ENCODE results near the gene CRB2. TPM values are rescaled to one million over a fixed set of nuclear protein-coding genes. Genes with fewer than 3 reads are reported as not detected.

The CRB2 gene
- total RNA-seq, 1 donor from 2014 or later: not detected

DNA sequence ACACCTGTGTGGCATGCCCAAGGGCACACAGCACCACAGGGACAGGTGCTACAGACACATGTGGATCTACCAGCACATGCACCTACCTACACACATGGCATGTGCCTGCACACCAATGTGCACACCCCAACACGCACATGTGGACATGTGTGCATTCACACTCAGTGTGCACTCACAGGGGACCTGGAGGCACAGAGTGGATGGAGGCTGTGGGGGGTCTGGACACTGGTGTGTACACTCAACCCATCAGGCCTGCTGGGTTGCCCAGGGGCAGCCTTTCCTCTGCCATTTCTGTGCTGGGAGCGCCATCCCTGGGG is 1.7 kb downstream of the CRB2 start:
- H3K9me3 ChIP-seq: no peaks in the 10 kb centered on the region
- H3K4me3 ChIP-seq: no peak overlapping the region
- H3K36me3 ChIP-seq: no peaks in the 10 kb centered on the region
- DNase-seq (ENCODE audit: extremely low spot score in 2 of 2): no peak
- TF ChIP-seq POLR2A (IDR thresholded peaks at IDR 0.05) (no peak), CTCF (IDR thresholded peaks at IDR 0.05) (no peak), POLR2AphosphoS5 (IDR thresholded peaks at IDR 0.05; ENCODE audit: insufficient read depth in 1 of 2, low read depth in 1 of 2) (no peak)
- H3K27me3 ChIP-seq: no peaks in the 10 kb centered on the region
- intact Hi-C loops (cut with DNase I): no loop called here
- no peaks in the 10 kb centered on the region for H3K4me1 ChIP-seq
- H3K27ac ChIP-seq: no peak overlapping the region

DNA sequence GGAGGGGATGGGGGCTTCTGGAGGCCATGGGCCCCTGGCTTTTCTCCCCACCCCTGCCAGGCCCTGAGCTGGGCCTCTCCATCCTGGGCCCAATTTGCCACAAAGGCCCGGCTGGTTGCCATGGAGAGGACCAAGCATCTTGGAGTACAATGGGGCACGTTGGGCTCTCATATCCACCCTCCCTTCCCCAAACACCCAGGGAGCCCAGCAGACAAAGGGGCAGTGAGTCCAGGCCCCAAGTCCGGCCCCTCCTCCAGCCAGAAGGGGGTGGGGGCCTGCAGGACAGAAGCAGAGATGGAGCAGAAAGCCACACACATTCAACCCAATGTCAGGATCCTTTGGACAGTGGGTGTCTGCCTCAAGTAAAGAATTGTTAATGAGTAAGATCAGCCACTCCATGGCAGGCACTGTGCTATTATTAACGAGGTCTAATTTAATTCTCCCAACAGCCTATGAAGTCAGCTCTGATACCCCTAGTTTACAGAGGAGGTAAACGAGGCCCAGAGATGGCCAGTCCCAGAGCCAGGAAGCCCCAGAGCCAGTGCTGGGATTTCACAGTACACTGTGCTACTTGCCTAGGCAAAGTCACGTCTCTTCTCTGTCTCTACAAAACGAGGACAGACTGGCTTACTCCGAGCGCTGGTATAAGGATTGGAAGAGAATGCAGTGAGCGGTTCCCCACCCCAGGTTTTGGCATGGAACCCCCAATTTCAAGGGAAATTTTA is 2.3 kb downstream of the CRB2 start:
- Histone ChIP-seq H3K9me3 (no peaks in the 10 kb centered on the region), H3K27me3 (no peaks in the 10 kb centered on the region), H3K27ac (no peak overlapping the region), H3K4me3 (no peak overlapping the region), H3K4me1 (no peaks in the 10 kb centered on the region), H3K36me3 (no peaks in the 10 kb centered on the region)
- intact Hi-C loops (cut with DNase I): no loop called here
- TF ChIP-seq POLR2A (IDR thresholded peaks at IDR 0.05) (no peak), CTCF (IDR thresholded peaks at IDR 0.05) (no peak), POLR2AphosphoS5 (IDR thresholded peaks at IDR 0.05; ENCODE audit: insufficient read depth in 1 of 2, low read depth in 1 of 2) (no peak)
- DNase-seq (ENCODE audit: extremely low spot score in 2 of 2): no peak

GRCh38 chr9:123359106-123359505 is 3.1 kb downstream of the CRB2 start:
- TF ChIP-seq POLR2A (IDR thresholded peaks at IDR 0.05) (no peak), CTCF (IDR thresholded peaks at IDR 0.05) (no peak), POLR2AphosphoS5 (IDR thresholded peaks at IDR 0.05; ENCODE audit: insufficient read depth in 1 of 2, low read depth in 1 of 2) (no peak)
- H3K27me3 ChIP-seq: no peaks in the 10 kb centered on the region
- no peaks in the 10 kb centered on the region for H3K36me3 ChIP-seq
- intact Hi-C loops (cut with DNase I): no loop called here
- no peaks in the 10 kb centered on the region for H3K9me3 ChIP-seq
- no peaks in the 10 kb centered on the region for H3K4me1 ChIP-seq
- H3K4me3 ChIP-seq: no peak overlapping the region
- H3K27ac ChIP-seq: no peak overlapping the region
- DNase-seq (ENCODE audit: extremely low spot score in 2 of 2): no peak

- no peak for TF ChIP-seq POLR2A (IDR thresholded peaks at IDR 0.05)
- no peak for TF ChIP-seq CTCF (IDR thresholded peaks at IDR 0.05)
- no peak for TF ChIP-seq POLR2AphosphoS5 (IDR thresholded peaks at IDR 0.05; ENCODE audit: insufficient read depth in 1 of 2, low read depth in 1 of 2)
- no peaks in the 10 kb centered on the region for H3K9me3 ChIP-seq
- intact Hi-C loops (cut with DNase I): no loop called here
Observed at GRCh38 chr9:123359546-123359945, 3.5 kb downstream of the CRB2 start.

DNA sequence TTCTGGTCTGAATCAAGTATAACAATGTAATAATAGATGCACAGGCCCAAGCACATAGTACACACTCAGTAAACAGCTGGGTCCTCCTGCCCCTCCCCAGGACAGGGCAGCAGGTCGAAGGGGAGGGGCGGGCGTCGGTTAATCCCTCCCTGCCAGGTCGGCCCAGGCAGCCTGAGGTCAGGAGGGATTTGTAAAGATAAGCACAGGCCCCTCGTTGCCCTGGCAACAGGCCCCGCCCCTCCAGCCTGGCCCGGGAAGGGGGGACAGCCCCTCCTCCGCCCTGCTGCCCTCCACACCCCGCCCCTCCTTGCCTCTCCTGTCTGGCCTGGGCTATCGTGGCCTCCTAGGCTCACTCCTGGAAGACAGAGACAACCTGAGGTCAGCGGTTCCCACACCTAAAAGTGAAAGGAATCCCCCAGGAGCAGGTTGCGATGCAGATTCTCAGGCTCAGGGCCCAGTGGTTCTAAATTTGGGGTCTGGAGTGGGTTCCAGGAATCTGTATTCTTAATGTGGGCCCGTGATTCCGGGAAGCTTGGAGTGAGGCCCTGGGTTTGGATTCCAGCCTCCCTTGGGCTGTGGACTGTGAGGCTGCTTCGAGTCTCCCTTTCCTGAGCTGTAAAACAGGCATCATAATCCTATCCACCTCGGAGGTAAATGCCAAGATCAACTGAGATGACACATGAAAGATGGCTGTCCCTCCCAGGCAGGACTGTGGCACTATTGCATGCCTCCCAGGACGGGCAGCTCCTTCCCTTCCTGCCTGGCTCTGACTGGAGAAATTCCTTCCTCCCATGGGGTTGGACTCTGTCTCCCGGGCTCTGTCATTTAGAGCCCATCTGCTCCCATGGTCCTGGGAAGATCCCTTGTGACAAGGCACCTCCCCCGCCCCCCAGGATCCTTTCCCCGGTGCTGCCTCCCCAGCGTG is 4.4 kb downstream of the CRB2 start:
- Histone ChIP-seq H3K27me3 (no peaks in the 10 kb centered on the region), H3K9me3 (no peaks in the 10 kb centered on the region), H3K4me3 (no peak overlapping the region), H3K4me1 (no peaks in the 10 kb centered on the region), H3K27ac (no peak overlapping the region), H3K36me3 (no peaks in the 10 kb centered on the region)
- TF ChIP-seq CTCF (IDR thresholded peaks at IDR 0.05) (no peak), POLR2A (IDR thresholded peaks at IDR 0.05) (no peak), POLR2AphosphoS5 (IDR thresholded peaks at IDR 0.05; ENCODE audit: insufficient read depth in 1 of 2, low read depth in 1 of 2) (no peak)
- intact Hi-C loops (cut with DNase I): no loop called here
- DNase-seq (ENCODE audit: extremely low spot score in 2 of 2): no peak

More at GRCh38 chr9:123359546-123359945, 3.5 kb downstream of the CRB2 start:
- Histone ChIP-seq H3K36me3 (no peaks in the 10 kb centered on the region), H3K4me1 (no peaks in the 10 kb centered on the region), H3K27ac (no peak overlapping the region), H3K4me3 (no peak overlapping the region), H3K27me3 (no peaks in the 10 kb centered on the region)
- no peak for DNase-seq (ENCODE audit: extremely low spot score in 2 of 2)
